HTR-8/SVneo (cell line): ENCODE data around the gene ETS2.
"Not testable (repeated sequence)": the region's sequence is repeated elsewhere in the genome, so short reads cannot be mapped to it uniquely, and the experiment has no call there.

ENCODE experiments used
- DNase-seq: peaks from one replicate; pipeline ENCODE4 v3.0.0; 2011; ENCODE audit warnings: low spot score, mixed read lengths; ENCODE audit not compliant: insufficient read length
- FAIRE-seq: peaks from 2 replicates; lab custom pipeline; 2011; peaks lifted over from hg19 to GRCh38; lab: Jason Lieb, UNC

ETS2 gene

GRCh38 chr21:38814126-38815059, 8.7 kb downstream of the ETS2 start:
- DNase-seq (no peak), FAIRE-seq (no peak)

GRCh38 chr21:38815060-38815405, 9.3 kb downstream of the ETS2 start:
- no peak for FAIRE-seq
- DNase-seq, result no peak

- no peak for FAIRE-seq
- DNase-seq, result no peak
Measured at GRCh38 chr21:38816400-38816977, 10.8 kb downstream of the ETS2 start.

GRCh38 chr21:38817371-38818324, 11.9 kb downstream of the ETS2 start:
- FAIRE-seq (peak; percentile 13), DNase-seq (no peak)

GRCh38 chr21:38818325-38818723, 12.6 kb downstream of the ETS2 start:
- DNase-seq (no peak), FAIRE-seq (no peak)

- FAIRE-seq, result peak; percentile 66
Measured at GRCh38 chr21:38819051-38819718, 13.5 kb downstream of the ETS2 start.

GRCh38 chr21:38819719-38820159, 14.0 kb downstream of the ETS2 start:
- FAIRE-seq (peak; percentile 69), DNase-seq (peak; percentile 71)

More at GRCh38 chr21:38819051-38819718, 13.5 kb downstream of the ETS2 start:
- DNase-seq, result no peak

- FAIRE-seq (peak; percentile 48), DNase-seq (no peak)
Measured at GRCh38 chr21:38820471-38821239, 14.9 kb downstream of the ETS2 start.

- FAIRE-seq (no peak), DNase-seq (no peak)
Measured at GRCh38 chr21:38821248-38821647, 15.5 kb downstream of the ETS2 start.

- DNase-seq (no peak), FAIRE-seq (no peak)
Measured at GRCh38 chr21:38821959-38822682, 16.4 kb downstream of the ETS2 start.

GRCh38 chr21:38822778-38823238, 17.1 kb downstream of the ETS2 start:
- DNase-seq (no peak), FAIRE-seq (no peak)

GRCh38 chr21:38823737-38824123, 18.0 kb downstream of the ETS2 start:
- FAIRE-seq, result no peak
- no peak for DNase-seq

GRCh38 chr21:38824124-38824822, 18.5 kb downstream of the ETS2 start:
- DNase-seq (no peak), FAIRE-seq (no peak)

GRCh38 chr21:38825269-38825668, 19.5 kb downstream of the ETS2 start:
- no peak for DNase-seq
- FAIRE-seq, result no peak

GRCh38 chr21:38825921-38826320, 20.2 kb downstream of the ETS2 start:
- FAIRE-seq, result no peak
- no peak for DNase-seq

- not testable (repeated sequence) for DNase-seq, FAIRE-seq
Measured at GRCh38 chr21:38828111-38828510, 22.4 kb downstream of the ETS2 start.

- DNase-seq (no peak), FAIRE-seq (no peak)
Measured at GRCh38 chr21:38830671-38831525, 25.2 kb downstream of the ETS2 start.
